Progenitor cell of endocrine pancreas (in vitro differentiated cells): ENCODE results near the gene ULK4. TPM values are rescaled to one million over a fixed set of nuclear protein-coding genes. Genes with fewer than 3 reads are reported as not detected.
"Not testable (repeated sequence)": the region's sequence is repeated elsewhere in the genome, so short reads cannot be mapped to it uniquely, and the experiment has no call there.

Experiments
- DNase-seq: peaks from one replicate; pipeline ENCODE4 v3.0.0; 2021; ENCODE audit warnings: low spot score; ENCODE audit not compliant: unreplicated experiment
- H3K27ac Mint-ChIP-seq: 2 replicates; pipeline ENCODE4 v1.8.0; 2021; ENCODE audit warnings: mild to moderate bottlenecking, moderate library complexity, mixed read lengths
- H3K27me3 Mint-ChIP-seq: 2 replicates; pipeline ENCODE4 v1.8.0; 2021; ENCODE audit warnings: mixed read lengths
- H3K36me3 Mint-ChIP-seq: 2 replicates; pipeline ENCODE4 v1.8.0; 2022; ENCODE audit warnings: mixed read lengths; ENCODE audit not compliant: insufficient read depth
- H3K4me1 Mint-ChIP-seq: 2 replicates; pipeline ENCODE4 v1.8.0; 2021; ENCODE audit warnings: low read depth, mixed read lengths
- H3K4me3 Mint-ChIP-seq: 2 replicates; pipeline ENCODE4 v1.8.0; 2021; ENCODE audit warnings: low read depth, mild to moderate bottlenecking, moderate library complexity, mixed read lengths
- H3K9me3 Mint-ChIP-seq: 2 replicates; pipeline ENCODE4 v1.8.0; 2021; ENCODE audit warnings: low read depth, mixed read lengths
- CTCF ChIP-seq: fragments of 200-600 bp; sonication (generic); IDR thresholded peaks from one replicate; pipeline ENCODE4 v1.5.0; 2021; ENCODE audit warnings: antibody characterized with exemption, mild to moderate bottlenecking; ENCODE audit not compliant: unreplicated experiment
- total RNA-seq: library from RNA; stranded (reverse); gene quantifications from 2 replicates; pipeline ENCODE4 v1.2.1, GENCODE V29; 2021

Gene ULK4
- total RNA-seq, 1 donor from 2014 or later: 14.2 TPM

- no peak for DNase-seq
- Mint-ChIP-seq H3K27ac (peak overlapping the region; percentile 37), H3K4me3 (no peak overlapping the region), H3K9me3 (peaks cover 17% of the 10 kb centered on the region), H3K36me3 (peaks cover 11% of the 10 kb centered on the region), H3K4me1 (peaks cover 7% of the 10 kb centered on the region), H3K27me3 (no peaks in the 10 kb centered on the region)
- TF ChIP-seq CTCF: no peak
Observed at GRCh38 chr3:41872157-41872556, 89.7 kb downstream of the ULK4 start.

DNA sequence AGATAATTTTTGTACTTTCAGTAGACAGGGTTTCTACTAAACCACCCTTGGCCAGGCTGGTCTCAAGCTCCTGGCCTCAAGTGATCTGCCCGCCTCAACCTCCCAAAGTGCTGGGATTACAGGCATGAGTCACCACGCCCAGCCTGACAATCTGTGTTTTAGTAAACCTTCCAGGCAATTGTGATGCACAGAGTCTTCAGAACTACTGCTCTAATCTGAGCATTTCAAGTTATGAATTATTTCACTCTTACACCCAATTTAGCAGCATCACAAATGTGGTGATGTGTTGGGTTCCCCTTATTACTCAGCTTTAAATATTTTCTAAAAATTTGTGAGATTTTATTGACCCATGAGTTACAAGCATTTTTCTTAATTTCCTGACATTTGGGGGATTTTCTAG is 94.4 kb downstream of the ULK4 start:
- Mint-ChIP-seq H3K36me3 (peaks cover 13% of the 10 kb centered on the region), H3K4me3 (no peak overlapping the region), H3K9me3 (peaks cover 17% of the 10 kb centered on the region), H3K27me3 (no peaks in the 10 kb centered on the region), H3K4me1 (peaks cover 7% of the 10 kb centered on the region), H3K27ac (no peak overlapping the region)
- no peak for TF ChIP-seq CTCF
- DNase-seq: no peak

- TF ChIP-seq CTCF: no peak
- no peak for DNase-seq
- Mint-ChIP-seq H3K36me3 (peaks cover 13% of the 10 kb centered on the region), H3K9me3 (peaks cover 17% of the 10 kb centered on the region), H3K4me1 (no peaks in the 10 kb centered on the region), H3K27ac (no peak overlapping the region), H3K4me3 (no peak overlapping the region), H3K27me3 (no peaks in the 10 kb centered on the region)
Observed at GRCh38 chr3:41866298-41866697, 95.6 kb downstream of the ULK4 start.

GRCh38 chr3:41863024-41863423 is 98.9 kb downstream of the ULK4 start:
- peak; percentile 31 for TF ChIP-seq CTCF
- peaks cover 9% of the 10 kb centered on the region for H3K36me3 Mint-ChIP-seq
- H3K4me1 Mint-ChIP-seq: no peaks in the 10 kb centered on the region
- no peaks in the 10 kb centered on the region for H3K27me3 Mint-ChIP-seq
- no peak overlapping the region for H3K27ac Mint-ChIP-seq
- H3K9me3 Mint-ChIP-seq: peaks cover 12% of the 10 kb centered on the region
- H3K4me3 Mint-ChIP-seq: no peak overlapping the region
- no peak for DNase-seq

- H3K27me3 Mint-ChIP-seq, DNase-seq, H3K4me3 Mint-ChIP-seq, H3K36me3 Mint-ChIP-seq, H3K27ac Mint-ChIP-seq, H3K4me1 Mint-ChIP-seq: not testable (repeated sequence)
- H3K9me3 Mint-ChIP-seq: peaks cover 12% of the 10 kb centered on the region
Observed at GRCh38 chr3:41860489-41860888, 101.4 kb downstream of the ULK4 start.

- H3K27me3 Mint-ChIP-seq: no peaks in the 10 kb centered on the region
- no peak for TF ChIP-seq CTCF
- H3K4me3 Mint-ChIP-seq: no peak overlapping the region
Observed at GRCh38 chr3:41854956-41855355, 106.9 kb downstream of the ULK4 start.

More at GRCh38 chr3:41854956-41855355, 106.9 kb downstream of the ULK4 start:
- Mint-ChIP-seq H3K36me3 (peaks cover 4% of the 10 kb centered on the region), H3K27ac (no peak overlapping the region), H3K9me3 (peaks cover under 1% of the 10 kb centered on the region), H3K4me1 (peaks cover 2% of the 10 kb centered on the region)
- no peak for DNase-seq
